ENCODE measurements around the gene CTCF.

Gene CTCF

DNA sequence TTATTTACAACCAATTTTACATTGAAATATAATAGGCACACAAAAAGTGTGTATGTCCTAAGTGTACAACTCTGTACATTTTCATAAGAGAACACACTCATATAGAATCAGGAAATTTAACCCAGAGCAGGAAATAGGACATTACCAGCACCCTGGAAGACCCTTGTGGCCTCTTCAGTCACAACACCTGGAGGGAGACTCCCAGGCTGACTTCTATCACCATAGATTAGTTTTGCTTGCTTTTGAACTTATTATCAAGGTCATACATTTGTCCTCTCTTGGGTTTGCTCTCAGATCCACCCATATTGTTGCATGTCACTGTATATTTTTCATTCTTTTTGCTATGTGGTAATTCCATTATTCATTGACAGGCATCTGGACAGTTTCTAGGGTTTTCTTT, 27.9 kb upstream of the CTCF start:
- no peak for DNase-seq

DNA sequence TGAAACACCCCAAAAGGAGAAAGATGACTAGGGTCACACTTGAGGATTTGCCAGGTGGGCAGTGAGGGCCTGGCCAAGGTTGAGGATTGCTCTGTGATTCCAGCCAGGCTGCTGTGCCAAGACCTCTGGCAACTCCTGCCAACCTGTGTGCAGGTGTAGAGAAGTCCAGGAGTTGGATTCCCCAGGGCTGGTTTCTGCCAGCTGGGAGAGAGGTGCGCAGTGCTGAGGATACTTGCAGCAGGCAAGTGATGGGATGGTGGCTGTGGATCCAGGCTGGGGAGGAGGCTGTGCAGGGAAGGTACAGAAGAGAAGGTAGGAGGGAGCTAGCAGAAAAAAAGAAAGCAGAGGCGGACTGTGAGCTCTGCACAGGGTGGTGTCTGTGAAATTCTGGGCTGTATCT, 27.1 kb upstream of the CTCF start:
- DNase-seq = no peak

DNA sequence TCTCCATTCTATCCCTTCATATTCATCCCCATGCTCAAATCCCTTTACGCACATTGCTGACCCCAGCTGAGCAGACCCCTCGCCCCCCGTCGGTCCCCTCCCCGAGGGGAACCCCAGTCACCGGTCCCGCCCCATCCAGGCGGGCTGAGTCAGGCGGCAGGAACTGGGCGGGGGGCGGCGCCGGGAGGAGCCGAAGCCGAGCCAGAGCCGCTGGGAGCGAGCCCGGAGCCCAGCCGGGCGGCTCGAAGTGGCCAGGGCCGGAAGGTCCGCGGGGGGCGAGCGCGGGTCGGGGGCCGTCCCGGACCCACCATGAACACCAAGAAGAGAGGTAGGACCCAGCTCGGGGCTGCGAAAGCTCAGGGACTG, 25.1 kb upstream of the CTCF start:
- DNase-seq = peak; percentile 55

DNA sequence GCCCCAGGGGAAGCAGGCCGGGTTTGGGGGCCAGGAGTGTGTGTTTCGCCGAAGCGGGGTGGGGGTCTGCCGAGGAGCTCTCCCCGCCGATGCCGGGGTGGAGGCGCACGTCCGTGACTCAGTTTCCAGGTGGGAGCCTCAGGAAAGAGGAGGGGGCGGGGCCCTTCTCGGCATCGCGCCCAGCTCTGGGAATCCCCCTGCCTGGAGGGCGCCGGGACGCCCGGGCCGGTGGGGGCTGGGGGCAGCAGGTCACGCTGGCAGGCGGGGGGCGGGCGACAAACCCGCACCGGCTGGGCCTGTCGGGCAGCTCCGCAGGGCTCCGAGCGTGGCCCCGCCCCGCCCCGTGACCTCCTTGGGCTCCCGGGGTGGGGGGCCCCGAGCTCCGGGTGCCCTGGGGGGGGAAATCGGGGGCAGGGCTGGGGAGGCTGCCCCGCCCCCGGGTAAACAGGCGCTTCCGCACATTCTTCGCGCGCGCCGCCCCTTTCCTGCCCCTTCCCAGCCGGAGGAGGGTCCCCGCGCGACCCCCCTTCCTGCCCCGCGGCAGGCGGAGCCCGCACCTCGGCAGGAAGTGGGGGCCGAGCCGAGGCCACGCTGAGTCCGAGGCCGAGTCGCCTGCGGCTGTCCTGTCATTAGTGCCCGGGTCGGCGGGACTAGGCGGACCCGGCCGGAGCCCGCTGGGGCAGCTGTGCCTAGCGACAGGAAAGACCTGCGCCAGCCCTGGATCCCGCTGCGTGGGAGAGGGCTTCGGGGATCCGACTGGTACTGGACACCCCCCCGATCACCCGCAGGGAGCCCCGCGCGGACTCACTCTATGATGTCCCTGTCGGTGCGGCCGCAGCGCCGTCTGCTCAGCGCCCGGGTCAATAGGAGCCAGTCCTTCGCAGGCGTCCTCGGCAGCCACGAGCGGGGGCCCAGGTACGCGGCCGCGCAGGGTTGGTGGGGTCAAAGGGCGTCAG, 24.4 kb upstream of the CTCF start:
- DNase-seq = peak; percentile 85

DNA sequence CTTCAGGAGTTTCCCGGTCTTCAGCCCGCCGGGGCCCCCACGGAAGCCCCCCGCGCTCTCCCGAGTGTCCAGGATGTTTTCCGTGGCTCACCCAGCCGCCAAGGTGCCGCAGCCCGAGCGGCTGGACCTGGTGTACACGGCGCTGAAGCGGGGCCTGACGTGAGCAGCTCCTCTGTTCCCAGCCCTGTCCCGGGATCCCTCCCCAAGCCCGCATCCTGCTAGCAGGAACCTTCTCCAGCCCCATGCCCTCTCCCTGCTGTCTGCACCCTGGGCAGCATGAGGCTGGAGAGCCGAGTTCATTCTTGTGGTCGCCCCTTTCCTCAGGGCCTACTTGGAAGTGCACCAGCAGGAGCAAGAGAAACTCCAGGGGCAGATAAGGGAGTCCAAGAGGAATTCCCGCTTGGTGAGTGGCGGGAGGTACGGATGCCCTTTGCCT, 23.6 kb upstream of the CTCF start:
- no peak for DNase-seq

DNA sequence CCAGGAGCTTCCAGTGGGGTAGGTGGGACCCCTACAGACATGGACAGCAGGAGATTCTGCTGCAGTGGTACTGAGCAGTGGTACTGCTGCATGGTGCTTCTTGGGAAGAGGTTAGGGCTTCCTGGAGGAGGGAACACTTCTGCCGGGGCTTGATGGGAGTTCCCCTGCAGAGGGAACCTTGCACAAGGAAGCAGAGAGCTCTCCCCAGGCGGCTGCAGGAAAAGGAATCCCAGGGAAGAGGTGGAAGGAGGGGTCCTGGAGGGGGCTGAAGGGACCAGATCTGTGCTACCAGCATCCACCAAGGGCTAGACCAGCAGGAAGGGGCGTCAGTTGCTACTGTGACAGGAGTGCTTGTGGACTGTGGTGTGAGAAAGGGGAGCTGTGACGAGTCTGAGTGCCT, 23.1 kb upstream of the CTCF start:
- no peak for DNase-seq

DNA sequence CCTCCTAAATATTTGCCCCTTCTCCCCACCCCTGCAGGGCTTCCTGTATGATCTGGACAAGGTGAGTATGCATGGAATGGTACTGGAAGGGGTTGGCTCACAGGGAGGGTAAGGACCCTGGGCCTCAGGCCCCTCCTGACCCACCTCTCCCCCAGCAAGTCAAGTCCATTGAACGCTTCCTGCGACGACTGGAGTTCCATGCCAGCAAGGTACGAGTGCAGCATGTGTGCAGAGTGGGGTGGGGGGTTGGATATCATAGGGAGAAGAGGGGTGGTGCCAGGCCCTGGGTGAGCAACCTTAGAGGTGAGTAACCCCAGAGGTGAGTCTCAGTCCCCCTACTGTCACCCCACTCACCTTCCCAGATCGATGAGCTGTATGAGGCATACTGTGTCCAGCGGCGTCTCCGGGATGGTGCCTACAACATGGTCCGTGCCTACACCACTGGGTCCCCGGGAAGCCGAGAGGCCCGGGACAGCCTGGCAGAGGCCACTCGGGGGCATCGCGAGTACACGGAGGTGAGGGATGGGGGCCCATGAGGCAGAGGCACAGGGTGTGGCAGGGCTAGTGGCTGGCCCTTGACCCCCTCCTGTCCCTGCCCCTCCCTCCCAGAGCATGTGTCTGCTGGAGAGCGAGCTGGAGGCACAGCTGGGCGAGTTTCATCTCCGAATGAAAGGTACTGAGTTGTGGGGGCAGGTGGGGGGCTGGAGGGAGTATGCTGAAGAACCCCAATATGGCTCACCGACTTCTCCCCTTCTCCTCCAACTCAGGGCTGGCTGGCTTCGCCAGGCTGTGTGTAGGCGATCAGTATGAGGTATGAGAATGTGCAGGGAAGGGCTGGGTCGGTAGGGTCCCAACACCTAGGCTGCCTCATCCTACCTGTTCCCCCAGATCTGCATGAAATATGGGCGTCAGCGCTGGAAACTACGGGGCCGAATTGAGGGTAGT, 22.4 kb upstream of the CTCF start:
- DNase-seq = no peak

DNA sequence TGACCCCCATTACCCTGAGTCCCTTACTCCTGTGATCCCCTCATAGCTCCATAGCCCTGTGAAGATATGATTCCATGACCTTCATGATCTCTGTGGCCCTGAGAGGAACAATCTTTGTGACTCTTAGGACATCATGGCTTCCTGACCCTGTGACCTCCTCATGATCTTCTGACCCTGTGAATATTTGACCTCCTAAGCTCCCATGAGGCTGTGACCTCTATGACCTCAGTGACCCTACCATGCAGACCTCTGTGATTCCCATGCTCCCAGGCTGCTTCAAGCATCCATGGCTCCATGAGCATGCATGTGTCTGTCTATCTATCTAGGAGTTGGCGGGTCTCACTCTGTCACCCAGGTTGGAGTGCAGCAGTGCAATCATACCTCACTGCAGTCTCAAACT, 21.6 kb upstream of the CTCF start:
- DNase-seq = no peak

DNA sequence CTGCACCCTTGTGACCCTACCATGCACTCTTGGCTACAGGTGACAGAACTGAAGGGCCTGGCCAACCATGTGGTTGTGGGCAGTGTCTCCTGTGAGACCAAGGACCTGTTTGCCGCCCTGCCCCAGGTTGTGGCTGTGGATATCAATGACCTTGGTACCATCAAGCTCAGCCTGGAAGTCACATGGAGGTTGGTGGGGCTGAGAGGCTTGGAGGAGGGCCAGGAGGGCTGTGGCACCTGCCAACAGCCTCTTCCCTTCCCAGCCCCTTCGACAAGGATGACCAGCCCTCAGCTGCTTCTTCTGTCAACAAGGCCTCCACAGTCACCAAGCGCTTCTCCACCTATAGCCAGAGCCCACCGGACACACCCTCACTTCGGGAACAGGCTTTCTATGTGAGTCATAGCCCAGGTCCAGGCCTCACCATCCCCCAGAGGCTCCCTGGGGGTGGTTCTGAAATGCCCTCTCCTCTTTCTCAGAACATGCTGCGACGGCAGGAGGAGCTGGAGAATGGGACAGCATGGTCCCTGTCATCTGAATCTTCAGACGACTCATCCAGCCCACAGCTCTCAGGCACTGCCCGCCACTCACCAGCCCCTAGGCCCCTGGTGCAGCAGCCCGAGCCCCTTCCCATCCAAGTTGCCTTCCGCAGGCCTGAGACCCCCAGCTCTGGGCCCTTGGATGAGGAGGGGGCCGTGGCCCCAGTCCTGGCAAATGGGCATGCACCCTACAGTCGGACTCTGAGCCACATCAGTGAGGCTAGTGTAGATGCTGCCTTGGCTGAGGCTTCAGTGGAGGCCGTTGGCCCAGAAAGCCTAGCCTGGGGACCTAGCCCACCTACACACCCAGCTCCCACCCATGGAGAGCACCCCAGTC, 20.7 kb upstream of the CTCF start:
- DNase-seq = no peak

DNA sequence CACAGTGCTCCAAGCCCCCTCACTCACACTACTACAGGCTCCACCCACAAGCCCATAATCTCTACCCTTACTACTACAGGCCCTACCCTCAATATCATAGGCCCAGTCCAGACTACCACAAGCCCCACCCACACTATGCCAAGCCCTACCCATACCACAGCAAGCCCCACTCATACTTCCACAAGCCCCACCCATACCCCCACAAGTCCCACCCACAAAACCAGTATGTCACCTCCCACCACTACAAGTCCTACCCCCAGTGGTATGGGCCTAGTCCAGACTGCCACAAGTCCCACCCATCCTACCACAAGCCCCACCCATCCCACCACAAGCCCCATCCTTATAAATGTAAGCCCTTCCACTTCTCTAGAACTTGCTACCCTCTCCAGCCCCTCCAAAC, 19.9 kb upstream of the CTCF start:
- peak; percentile 94 for DNase-seq

DNA sequence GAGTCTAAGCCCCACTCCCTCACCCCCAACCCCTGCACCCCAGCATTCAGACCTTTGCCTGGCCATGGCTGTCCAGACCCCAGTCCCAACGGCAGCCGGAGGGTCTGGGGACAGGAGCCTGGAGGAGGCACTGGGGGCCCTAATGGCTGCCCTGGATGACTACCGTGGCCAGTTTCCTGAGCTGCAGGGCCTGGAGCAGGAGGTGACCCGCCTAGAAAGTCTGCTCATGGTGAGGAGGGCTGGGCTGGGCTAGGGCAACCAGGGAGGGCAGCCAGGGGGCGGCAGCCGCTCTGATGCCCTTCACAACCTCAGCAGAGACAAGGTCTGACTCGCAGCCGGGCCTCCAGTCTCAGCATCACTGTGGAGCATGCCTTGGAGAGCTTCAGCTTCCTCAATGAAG, 19.3 kb upstream of the CTCF start:
- no peak for DNase-seq

DNA sequence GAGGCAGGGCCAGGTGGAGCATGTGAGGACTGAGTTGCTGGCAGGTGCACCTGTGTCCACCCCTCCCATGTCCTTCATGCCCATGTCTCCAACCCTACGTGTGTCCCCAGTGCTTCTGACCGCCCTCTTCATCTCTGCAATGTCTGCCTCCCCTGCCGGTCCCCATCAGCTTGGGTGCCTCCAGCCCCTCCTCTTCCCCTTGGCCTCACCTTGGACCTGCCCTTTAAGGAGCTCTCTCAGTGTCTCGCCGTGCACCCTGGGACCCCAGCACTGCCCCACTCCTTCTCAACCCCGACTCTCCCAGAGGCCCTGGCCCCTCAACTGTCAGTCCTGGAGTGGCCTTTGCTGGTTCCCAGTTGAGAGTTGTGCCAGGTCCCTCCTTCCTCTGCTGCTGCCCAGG, 18.7 kb upstream of the CTCF start:
- DNase-seq = no peak

DNA sequence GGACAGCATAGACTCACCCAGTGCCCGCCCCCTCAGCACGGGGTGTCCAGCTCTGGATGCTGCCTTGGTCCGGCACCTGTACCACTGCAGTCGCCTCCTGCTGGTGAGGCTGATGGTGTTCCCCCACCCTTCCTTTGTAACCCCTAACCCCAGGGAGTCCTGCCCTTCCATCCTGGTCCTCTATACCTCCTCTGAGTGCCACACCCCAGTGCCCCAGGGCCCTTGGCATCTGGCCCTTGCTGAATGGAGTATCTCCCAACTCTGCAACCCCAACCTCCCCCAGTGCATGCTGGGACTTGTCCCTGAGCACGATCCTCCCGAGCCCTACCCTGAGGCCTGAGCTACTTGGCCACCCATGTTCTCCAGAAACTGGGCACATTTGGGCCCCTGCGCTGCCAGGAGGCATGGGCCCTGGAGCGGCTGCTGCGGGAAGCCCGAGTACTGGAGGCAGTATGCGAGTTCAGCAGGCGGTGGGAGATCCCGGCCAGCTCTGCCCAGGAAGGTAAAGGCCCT, 17.9 kb upstream of the CTCF start:
- DNase-seq = no peak

DNA sequence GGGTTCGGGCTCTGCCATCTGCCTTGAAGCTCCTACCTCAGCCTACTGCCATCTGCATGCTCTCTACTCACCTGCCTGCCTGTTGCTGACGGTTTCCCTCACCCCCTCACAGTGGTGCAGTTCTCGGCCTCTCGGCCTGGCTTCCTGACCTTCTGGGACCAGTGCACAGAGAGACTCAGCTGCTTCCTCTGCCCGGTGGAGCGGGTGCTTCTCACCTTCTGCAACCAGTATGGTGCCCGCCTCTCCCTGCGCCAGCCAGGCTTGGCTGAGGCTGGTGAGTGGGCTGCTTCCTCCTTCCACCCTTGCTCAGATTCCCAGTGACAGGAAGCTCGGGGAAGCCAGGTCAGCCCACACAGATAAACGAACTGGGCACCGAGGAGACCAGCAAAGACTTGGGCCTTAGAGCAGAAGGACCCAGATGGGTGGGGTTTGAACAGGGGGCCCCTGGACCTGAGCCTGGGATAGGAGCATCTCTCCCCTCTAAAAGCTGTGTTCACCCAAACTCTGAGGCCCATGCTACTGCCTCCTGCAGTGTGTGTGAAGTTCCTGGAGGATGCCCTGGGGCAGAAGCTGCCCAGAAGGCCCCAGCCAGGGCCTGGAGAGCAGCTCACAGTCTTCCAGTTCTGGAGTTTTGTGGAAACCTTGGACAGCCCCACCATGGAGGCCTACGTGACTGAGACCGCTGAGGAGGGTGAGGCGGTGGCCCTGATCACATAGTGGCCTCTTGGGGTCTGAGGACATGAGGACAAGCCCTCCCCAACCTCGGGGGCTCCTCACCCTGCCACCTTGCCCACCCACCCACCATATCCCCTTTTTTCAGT, 17.3 kb upstream of the CTCF start:
- no peak for DNase-seq

DNA sequence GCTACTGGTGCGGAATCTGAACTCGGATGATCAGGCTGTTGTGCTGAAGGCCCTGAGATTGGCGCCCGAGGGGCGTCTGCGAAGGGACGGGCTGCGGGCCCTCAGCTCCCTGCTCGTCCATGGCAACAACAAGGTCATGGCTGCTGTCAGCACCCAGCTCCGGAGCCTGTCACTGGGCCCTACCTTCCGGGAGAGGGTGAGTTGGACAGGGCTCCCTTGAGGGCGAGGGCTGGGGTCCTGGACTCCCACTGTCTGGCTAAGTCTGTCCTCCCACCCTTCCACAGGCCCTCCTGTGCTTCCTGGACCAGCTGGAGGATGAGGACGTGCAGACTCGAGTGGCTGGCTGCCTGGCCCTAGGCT, 16.7 kb upstream of the CTCF start:
- DNase-seq = no peak

DNA sequence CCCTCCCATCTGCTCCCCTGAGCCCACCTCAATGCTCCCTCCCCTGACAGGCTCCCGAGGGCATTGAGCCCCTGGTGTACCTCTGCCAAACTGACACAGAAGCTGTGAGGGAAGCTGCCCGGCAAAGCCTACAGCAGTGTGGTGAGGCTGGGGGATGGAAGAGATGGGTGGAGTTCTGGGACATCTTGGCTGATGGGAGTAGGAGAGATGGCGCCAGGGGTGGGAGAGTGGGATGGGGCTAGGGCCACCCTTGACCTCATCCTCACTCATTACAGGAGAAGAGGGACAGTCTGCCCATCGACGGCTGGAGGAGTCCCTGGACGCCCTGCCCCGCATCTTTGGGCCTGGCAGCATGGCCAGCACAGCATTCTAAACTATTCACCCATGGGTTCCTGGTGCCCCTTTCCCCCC, 16.2 kb upstream of the CTCF start:
- DNase-seq = no peak

DNA sequence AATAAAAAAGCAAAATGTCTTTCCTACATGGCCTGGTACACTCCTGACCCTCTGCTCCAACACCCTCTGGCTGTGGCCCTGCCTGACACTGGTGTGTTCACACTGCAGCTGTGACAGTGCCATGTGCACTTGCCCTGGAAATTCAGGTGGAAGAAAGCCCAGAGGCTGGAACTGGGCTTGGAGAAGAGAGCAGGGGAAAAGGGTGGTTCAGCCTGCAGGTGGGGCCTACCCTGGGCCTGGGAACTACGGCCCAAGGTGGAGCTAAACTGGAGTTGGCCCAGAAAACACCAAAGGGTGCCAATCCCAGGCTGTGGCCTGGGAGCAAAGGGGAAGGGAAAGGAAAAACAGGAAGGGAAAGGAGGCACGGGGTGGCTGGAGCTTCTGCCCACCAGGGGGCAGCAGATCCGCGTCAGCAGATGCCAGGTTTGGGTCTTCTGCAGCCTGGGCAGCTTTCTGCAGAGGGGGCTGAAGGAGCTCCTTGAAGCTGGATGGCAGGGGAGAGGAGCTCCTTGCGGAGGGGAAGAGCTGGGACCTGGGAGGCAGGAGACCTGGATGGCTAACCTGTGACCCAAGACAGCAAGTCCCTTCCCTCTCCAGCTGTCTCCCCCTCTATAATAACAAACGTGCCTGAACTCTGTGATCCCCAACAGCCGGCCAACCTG, 15.4 kb upstream of the CTCF start:
- peak; percentile 74 for DNase-seq

DNA sequence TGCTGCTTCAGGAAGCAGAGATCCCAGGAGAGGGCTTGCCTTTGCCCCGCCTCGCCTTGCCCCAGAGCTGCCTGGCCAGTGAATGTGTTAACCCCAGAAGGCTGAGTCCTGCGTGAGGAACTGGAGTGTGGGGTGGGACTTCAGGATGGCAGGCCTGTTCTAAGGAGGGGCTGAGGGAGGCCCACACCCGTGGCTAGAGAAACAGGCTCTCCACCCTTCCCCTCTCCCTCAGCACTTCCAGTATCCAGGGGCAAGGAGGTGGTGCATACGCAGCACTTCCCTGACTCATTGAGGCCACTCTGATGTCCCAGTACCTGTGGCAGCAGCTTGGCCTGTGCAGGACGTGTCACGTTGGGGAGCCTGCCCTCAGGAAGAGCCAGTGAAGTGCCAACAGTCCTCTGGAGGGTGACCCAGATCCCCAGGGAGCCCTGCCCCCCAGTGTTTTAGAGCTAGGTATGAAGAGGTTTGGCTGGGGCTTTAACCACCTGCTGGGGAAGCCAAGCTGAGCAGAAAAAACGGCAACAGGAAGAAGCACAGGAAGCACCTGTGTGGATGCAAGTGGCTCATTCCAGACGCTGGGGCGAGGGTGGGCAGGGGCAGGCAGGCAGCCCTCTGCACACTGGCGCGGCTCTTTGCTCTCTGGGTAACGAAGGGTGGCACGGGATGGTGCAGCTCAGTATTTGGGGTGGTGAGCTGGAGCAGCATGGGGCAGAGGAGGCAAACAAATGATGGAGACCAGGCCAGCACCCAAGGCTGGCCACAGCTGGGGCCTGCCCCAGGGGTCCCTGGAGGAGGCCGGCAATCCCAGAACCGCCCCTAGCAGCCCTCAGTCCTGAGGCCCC, 14.7 kb upstream of the CTCF start:
- DNase-seq = peak; percentile 70

DNA sequence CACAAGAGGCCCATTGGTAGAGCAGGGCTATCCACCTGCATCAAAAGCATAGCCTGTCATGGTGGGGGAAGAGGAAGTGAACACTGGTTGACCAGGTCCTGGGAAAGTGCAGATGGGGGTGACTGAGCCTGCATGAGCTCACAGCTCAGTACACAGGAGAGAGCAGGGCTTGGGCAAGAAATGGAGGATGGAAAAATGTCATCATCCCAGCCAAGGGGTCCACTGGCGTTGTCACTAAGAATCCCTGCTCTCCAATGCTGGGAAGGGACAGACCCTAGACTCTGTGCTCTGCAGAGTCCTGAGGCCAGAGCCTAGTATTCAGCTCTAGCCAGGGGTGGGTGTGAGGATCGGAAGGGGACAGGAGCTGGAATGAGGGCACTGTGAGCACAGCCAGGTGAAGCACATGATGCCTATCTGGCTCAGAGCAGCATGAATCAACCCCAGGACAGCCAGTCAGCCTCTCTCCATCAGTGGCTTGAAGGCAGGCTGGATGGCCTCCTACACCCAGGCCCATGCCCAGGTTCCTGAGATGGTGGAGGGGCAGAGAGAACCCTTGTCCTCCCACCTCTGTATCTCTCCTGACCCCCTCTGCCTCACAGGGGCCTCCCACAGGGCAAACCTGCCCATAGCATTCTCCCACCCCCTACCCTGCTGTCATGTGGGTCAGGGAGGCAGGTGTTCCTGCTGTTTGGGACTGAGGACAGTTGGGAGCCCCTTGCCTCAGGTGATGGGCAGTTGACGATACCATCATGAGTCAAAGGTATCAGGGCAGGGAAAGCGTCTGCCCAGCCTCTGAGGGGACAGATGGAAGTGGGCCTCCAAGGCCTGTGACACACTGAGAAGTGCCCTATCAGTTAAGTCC, 13.8 kb upstream of the CTCF start:
- DNase-seq = no peak

Measured in CD4-positive, alpha-beta T cell treated with Interleukin-17A for 1 hour (primary cell).